ENCODE data around the gene SLC5A2. TPM values are rescaled to one million over a fixed set of nuclear protein-coding genes. Genes with fewer than 3 reads are reported as not detected.
A peak's percentile ranks its signal among the peaks of the same experiment; 100 is the strongest.

SLC5A2 gene
- total RNA-seq, 2 donors from 2014 or later = 0.55 to 0.62 TPM

GRCh38 chr16:31487071-31487719 is 4.3 kb downstream of the SLC5A2 start:
- no peak for TF ChIP-seq POLR2AphosphoS5 (IDR thresholded peaks at IDR 0.05)
- no peak for DNase-seq (ENCODE audit: low spot score)
- 12% methylated on average over 40 of the region's 48 CpGs for WGBS
- H3K4me3 ChIP-seq = peak overlapping the region; percentile 34 to 36
- no peak overlapping the region for H3K27ac ChIP-seq
- no peaks in the 10 kb centered on the region for H3K27me3 ChIP-seq (replicated peaks; ENCODE audit: insufficient read depth)
- intact Hi-C loops (cut with DNase I) = no loop called here
- H3K36me3 ChIP-seq = peaks cover 0 to 5% of the 10 kb centered on the region in 2 donors
- no peaks in the 10 kb centered on the region for H3K4me1 ChIP-seq (replicated peaks)
- no peaks in the 10 kb centered on the region for H3K9me3 ChIP-seq

- no peaks in the 10 kb centered on the region for H3K9me3 ChIP-seq
- intact Hi-C loops (cut with DNase I) = no loop called here
- TF ChIP-seq POLR2A (IDR thresholded peaks at IDR 0.05) (no peak), POLR2AphosphoS5 (IDR thresholded peaks at IDR 0.05) (peak; percentile 12), CTCF (IDR thresholded peaks at IDR 0.05) (no peak)
- H3K27ac ChIP-seq = no peak overlapping the region
- H3K27me3 ChIP-seq (replicated peaks; ENCODE audit: insufficient read depth) = no peaks in the 10 kb centered on the region
- WGBS = 2% methylated on average over 59 of the region's 60 CpGs
- peaks cover 0 to 11% of the 10 kb centered on the region in 2 donors for H3K36me3 ChIP-seq
- H3K4me1 ChIP-seq (replicated peaks) = no peaks in the 10 kb centered on the region
- H3K4me3 ChIP-seq = peak overlapping the region; percentile 34 to 36
- peak; percentile 39 for DNase-seq (ENCODE audit: low spot score)
These were observed 5.0 kb downstream of the SLC5A2 start for GRCh38 chr16:31487720-31488467.

GRCh38 chr16:31488468-31489297 is 5.8 kb downstream of the SLC5A2 start:
- peak overlapping the region; percentile 34 to 36 for H3K4me3 ChIP-seq
- TF ChIP-seq POLR2A (IDR thresholded peaks at IDR 0.05) = no peak
- TF ChIP-seq CTCF (IDR thresholded peaks at IDR 0.05) = no peak
- no peak for TF ChIP-seq POLR2AphosphoS5 (IDR thresholded peaks at IDR 0.05)
- no peak overlapping the region for H3K27ac ChIP-seq
- intact Hi-C loops (cut with DNase I) = no loop called here
- 36% methylated on average over 65 of the region's 77 CpGs for WGBS
- no peaks in the 10 kb centered on the region for H3K4me1 ChIP-seq (replicated peaks)
- DNase-seq (ENCODE audit: low spot score) = no peak
- H3K9me3 ChIP-seq = no peaks in the 10 kb centered on the region
- H3K36me3 ChIP-seq = peaks cover under 1 to 11% of the 10 kb centered on the region in 2 donors
- H3K27me3 ChIP-seq (replicated peaks; ENCODE audit: insufficient read depth) = no peaks in the 10 kb centered on the region

- 75% methylated on average over 7 of the region's 7 CpGs for WGBS
- no peak overlapping the region for H3K4me3 ChIP-seq
- no peaks in the 10 kb centered on the region for H3K9me3 ChIP-seq
- DNase-seq (ENCODE audit: low spot score) = no peak
- intact Hi-C loops (cut with DNase I) = no loop called here
- no peak for TF ChIP-seq POLR2A (IDR thresholded peaks at IDR 0.05)
- no peak for TF ChIP-seq POLR2AphosphoS5 (IDR thresholded peaks at IDR 0.05)
- no peak for TF ChIP-seq CTCF (IDR thresholded peaks at IDR 0.05)
- no peak overlapping the region for H3K27ac ChIP-seq
- H3K4me1 ChIP-seq (replicated peaks) = no peaks in the 10 kb centered on the region
- peaks cover 3 to 11% of the 10 kb centered on the region in 2 donors for H3K36me3 ChIP-seq
- no peaks in the 10 kb centered on the region for H3K27me3 ChIP-seq (replicated peaks; ENCODE audit: insufficient read depth)
These were observed 6.3 kb downstream of the SLC5A2 start for GRCh38 chr16:31489298-31489564.
